Right renal pelvis (tissue), 4 donors: Measurements from ENCODE around the gene FASN. TPM values are rescaled to one million over a fixed set of nuclear protein-coding genes. Genes with fewer than 3 reads are reported as not detected.

Experiments used
- DNase-seq, 4 donors: peaks; one replicate each; pipeline ENCODE4 v3.0.0-alpha.2; 2013; ENCODE audit warnings: low read depth in 4 of 4, low spot score in 3 of 4, missing footprints in 1 of 4
- polyA plus RNA-seq, 4 donors: library from polyadenylated mRNA; unstranded; fragments of 120-200 nt; gene quantifications; one replicate each; pipeline ENCODE4 v1.2.1, GENCODE V29; 2013; ENCODE audit not compliant: insufficient read length in 4 of 4

The FASN gene
- polyA plus RNA-seq, 4 donors, result 30.0 to 52.8 (median 37.3) TPM

DNA sequence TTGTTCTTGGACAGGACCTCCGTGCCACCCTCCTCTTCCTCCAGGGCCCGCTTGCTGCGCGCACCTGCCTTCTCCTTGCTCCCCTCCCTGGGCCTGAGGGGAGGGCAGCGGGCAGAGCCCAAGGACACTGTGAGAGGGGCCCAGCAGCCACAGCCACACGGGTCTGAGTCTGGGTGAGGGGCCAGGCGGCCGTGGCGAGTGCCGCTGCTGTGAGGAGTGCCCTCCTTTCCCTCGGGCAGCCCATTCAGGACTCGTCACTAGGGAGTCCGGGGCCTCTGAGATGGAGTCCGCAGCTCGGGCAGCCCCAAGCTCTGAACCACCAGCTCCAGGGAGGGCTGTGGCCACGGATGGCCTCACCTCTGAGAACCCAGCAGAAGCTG lies 38.0 kb downstream of the FASN start:
- DNase-seq, result no peak

- no peak for DNase-seq
Measured at GRCh38 chr17:82059272-82060000, 38.6 kb downstream of the FASN start.

DNA sequence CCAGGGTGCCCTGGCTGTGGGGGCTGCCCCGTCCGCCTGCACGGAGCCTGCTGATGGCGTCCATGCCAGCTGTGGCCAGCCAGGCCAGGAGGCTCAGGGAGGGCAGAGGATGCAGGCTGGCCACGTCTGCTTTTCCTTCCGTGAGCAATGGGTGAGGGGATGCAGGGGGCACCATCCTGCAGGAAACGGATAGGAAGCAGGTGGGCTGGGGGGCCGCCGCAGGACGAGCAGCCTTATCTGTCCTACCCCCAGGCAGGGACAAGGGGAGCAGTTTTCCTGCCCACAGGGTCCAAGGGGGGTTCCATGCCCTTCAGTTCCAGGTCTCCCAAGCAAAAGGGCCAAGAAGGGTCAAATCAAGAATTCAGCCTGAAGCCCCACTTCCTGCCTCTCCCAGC lies 39.2 kb downstream of the FASN start:
- DNase-seq, result no peak

DNA sequence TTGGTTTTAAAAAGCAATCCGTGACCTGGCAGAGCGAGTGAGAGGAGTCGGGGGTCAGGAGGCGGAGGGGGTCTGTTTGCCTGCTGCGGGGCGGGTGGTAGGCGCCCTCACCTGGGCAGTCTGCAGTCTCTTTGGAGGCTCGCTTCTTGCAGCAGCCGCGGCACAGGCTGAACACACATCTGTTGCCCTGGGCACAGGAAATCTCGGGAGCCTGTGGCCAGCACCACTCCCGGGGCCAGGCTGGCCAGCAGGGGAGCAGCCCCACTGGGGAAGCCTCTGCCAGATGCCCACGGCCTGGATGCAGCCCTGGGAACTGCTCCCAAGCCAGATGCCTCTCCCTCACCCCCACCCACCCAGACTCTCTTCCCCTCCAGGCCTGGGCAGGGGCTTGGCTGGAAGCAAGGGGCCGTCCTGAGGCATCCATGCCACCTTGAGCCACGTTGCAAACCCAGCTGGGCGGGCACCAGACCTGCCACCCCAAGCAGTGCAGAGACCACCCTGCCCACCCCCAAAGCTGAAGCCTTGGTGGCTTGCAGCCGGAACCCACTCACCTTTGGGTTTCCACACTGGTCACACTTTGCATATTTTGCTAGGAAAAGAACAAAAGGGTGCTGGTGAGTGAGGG lies 39.7 kb downstream of the FASN start:
- no peak for DNase-seq

DNA sequence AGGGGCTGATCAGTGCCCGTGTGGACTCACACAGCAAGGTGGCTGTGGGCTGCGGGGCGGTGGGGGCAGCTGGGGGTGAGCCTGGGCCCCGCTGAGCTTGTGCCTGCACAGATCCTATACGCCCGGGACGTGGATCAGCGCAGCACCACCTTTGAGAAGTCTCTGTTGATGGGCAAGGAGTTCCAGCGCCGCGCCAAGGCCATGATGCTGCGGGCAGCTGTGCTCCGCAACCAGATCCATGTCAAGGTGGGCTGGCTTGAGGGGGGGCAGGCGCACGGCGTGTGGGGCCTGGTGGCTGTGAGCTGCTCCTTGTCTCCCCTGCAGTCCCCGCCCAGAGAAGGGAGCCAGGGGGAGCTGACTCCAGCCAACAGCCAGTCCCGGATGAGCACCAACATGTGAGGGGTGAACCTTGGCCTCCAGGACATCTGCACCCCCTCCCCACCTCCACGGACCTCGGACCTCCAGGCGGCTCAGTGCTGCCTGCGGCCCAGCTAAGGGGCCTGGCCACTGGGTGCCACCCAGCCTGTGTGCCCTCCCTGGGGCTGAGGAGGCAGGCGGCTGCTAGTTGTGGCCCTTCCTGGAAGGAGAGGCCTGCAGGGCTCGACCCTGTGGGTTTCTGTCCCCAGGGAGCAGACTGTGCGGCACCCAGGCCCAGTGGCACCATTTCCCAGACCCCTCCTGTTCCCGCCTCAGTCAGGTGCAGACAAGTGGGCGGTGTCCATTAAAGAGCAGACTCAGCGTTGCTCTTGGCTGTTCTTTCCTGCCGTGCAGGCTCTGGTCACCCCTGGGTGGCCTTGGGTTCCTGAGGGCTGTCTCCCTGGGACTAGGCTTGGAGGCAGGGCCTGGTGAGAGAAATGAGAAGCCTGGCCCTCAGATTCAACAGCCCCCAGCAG lies 41.1 kb downstream of the FASN start:
- DNase-seq, result no peak

DNA sequence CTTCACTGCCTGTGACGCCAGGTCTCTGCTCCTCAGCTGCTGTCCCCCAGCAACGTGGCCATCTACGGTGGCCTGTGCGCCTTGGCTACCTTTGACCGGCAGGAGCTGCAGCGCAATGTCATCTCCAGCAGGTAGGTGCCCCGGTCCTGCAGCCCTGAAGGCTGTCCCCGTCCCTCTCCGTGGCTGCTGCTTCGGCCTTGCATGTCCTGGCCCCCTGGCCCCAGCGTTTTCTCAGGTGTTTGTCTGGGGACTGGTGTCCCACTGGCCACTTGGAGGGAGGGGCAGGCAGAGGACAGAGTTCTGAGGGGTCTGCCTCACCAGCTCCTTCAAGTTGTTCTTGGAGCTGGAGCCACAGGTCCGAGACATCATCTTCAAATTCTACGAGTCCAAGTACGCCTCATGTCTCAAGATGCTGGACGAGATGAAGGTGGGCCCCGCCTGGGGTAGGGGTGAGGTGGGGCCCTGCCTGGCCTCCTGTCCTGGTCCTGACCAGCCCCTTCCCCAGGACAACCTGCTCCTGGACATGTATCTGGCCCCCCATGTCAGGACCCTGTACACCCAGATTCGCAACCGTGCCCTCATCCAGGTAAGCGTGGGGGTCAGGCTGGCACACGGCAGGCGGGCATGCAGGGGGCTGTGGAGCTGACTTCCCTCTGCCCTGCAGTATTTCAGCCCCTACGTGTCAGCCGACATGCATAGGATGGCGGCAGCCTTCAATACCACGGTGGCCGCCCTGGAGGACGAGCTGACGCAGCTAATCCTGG lies 41.9 kb downstream of the FASN start:
- no peak for DNase-seq

DNA sequence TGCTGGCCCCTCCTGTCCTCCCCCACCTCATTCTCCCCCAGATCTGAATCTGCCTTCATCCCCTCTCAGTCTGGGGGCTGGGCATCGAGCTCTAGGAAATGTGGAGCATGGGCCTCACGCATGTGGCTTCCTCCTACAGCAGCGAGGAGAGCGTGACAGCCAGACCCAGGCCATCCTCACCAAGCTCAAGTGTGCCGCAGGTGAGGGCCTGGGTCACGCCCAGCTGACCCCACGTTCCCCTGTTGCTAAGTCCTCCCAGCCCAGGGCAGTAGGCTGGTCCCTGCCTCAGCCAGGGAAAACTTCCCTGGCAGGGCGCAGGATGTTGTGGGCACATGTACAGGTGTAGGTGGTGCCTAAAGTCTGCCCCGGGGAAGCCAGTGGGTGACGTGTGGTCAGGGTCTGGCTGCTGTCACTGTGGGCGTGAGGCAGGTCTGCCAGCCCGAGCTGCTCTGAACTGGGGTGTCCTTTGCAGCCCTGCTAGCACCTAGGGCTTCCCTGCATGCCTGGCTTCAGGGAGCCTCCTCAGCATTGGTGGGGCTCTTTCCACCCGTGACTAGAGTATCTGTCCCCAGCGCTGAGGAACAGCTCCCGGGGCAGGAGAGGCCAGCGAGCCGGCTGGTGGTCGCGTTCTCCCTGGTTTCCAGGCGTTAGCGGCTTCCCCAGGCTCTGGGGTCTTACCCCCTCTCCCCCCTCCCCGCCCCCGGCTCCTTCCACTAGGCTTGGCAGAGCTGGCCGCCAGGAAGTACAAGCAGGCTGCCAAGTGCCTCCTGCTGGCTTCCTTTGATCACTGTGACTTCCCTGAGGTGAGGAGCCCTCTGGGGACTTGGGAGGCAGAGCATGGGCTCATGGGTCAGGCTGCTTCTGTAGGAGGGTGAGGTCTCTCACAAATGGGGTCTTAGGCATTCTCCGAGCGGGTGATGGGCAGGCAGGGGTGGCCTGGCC lies 42.7 kb downstream of the FASN start:
- no peak for DNase-seq

GRCh38 chr17:82054351-82055022 lies 43.5 kb downstream of the FASN start:
- DNase-seq, result no peak

GRCh38 chr17:82053556-82054263 lies 44.3 kb downstream of the FASN start:
- no peak for DNase-seq

GRCh38 chr17:82053130-82053529 lies 44.9 kb downstream of the FASN start:
- no peak for DNase-seq

- no peak for DNase-seq
Measured at GRCh38 chr17:82052638-82053059, 45.4 kb downstream of the FASN start.

DNA sequence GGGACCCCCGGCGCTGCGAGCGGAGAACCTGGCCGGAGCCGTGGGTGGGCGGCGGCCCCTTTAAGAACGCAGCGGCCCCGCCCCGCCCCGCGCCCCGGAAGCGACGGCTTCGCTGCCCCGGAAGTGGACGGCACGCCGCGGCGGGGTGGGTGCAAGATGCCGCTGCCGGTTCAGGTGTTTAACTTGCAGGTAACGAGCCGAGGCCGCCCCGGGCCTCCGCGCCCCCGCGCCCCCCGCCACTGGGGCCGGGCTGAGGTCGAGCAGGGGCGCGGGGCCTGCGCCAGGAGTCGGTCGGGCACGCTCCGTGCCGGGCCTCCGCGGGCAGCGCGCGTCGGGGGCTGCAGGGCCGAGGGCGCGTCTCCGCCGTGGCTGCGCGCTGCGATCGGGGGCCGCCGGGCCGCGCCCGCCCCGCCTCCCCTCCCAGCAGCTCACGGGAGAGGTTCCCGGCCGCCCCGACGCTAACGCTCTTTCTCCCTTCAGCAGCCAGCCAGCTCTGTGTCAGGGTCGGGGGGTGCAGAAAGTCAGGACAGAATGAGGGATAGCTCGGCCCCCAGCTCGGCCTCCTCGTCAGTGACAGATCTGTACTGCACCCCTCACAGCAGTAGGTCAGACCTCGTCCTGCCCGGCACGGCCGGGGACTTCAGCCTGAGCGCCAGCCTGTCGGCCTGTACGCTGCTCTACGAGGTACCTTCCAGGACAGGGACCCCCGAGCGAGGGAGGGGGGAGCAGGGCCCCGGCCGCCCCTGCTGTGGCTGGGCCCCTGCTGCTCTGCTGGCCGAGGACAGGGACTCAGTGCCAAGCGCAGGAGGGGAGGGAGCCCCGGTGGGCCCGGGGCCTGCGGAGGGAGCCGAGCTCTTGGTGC lies 46.0 kb downstream of the FASN start, which contains the start of the genes GPS1 and RFNG:
Gene GPS1, plus strand, starts transcription at position 123 of the 862 bp plus-strand sequence. Its CDS starts 34 bp downstream, at position 157.
Gene RFNG, minus strand, starts transcription at position 36 of the 862 bp plus-strand sequence. CDS start 45 bp downstream, outside the sequence.
- peak in 1 of 4 donors; percentile 36 for DNase-seq

DNA sequence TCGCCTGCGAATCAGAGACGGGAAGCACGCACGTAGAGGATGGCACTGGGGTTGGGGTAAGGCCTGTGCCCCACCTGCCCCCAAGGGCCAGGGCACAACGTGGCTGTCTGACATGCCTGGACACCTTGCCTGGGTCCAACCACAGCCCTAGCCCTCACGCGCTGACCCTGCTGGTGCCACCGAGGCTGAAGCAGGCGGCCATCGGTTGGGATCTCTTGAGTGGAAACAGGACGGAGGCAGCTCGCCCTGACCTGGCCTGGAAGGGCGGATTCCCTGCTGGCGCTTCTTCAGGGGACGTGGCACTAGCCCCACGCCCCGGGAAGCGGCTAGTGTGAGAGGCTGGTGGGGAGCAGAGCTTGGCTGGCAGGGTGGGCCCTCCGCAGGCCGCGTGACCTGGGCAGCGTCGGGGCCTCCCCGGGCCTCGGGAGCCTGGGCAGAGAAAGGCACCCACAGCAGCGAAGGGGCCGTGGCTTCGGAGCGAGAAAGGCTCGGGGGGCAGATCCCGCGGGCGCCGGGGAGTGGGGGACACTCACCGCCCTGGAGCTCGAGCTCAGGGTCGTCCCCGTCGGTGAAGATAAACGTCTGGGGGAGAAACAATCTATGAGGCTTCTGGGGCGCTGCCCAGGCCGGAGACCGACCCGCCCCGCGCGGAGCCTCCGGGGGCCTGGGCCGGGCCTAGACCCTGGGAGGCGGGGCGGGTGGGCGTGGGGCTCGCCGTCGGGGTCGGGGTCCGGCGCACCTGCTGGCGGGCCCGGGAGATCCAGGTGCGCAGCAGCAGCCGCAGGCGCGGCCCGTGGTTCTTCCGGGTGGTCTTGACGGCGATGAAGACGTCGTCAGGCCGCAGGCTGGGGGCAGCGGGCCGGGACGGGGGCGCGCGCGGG lies 47.0 kb downstream of the FASN start:
- no peak for DNase-seq

GRCh38 chr17:82050152-82050760 lies 47.8 kb downstream of the FASN start:
- no peak for DNase-seq

GRCh38 chr17:82049521-82049971 lies 48.5 kb downstream of the FASN start:
- DNase-seq, result no peak

GRCh38 chr17:82049106-82049505 lies 48.9 kb downstream of the FASN start:
- DNase-seq, result no peak
